AG09309 (cell line): Measurements from ENCODE around the gene KRTAP21-2.

Experiments
- DNase-seq: peaks from one replicate; pipeline ENCODE4 v3.0.0-alpha.2; 2010; ENCODE audit warnings: low read depth
- H3K4me3 ChIP-seq: 2 replicates; pipeline ENCODE4 v1.5.1; 2011; ENCODE audit warnings: mild to moderate bottlenecking, low read depth, low read length, moderate library complexity; ENCODE audit not compliant: control insufficient read depth
- TF ChIP-seq, protein P1 (sequence below): IDR thresholded peaks from 2 replicates; pipeline ENCODE4 v1.5.1; 2011; ENCODE audit warnings: mild to moderate bottlenecking, low read depth, low read length, inconsistent platforms; ENCODE audit not compliant: insufficient read depth, control insufficient read depth; ENCODE audit errors: missing control alignments

The KRTAP21-2 gene

DNA sequence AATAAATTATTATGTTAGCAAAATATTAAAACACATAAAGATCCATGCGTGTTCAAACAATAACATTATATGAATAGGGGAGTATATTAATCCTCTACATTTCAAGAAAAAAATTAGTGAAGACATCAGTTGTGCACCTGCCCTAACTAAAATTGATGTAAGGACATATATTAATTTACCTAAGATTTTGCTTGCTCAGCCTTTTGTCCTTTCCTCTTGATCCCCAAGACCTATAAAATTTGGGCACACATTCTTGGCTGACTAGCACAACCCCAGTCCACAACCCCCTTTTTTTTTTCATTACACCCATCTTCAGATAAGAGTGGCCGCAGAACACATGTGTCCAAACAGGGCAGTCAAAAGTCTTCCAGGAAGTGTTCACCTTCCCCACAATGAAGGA, 6.6 kb downstream of the KRTAP21-2 start:
- TF ChIP-seq, protein P1, sequence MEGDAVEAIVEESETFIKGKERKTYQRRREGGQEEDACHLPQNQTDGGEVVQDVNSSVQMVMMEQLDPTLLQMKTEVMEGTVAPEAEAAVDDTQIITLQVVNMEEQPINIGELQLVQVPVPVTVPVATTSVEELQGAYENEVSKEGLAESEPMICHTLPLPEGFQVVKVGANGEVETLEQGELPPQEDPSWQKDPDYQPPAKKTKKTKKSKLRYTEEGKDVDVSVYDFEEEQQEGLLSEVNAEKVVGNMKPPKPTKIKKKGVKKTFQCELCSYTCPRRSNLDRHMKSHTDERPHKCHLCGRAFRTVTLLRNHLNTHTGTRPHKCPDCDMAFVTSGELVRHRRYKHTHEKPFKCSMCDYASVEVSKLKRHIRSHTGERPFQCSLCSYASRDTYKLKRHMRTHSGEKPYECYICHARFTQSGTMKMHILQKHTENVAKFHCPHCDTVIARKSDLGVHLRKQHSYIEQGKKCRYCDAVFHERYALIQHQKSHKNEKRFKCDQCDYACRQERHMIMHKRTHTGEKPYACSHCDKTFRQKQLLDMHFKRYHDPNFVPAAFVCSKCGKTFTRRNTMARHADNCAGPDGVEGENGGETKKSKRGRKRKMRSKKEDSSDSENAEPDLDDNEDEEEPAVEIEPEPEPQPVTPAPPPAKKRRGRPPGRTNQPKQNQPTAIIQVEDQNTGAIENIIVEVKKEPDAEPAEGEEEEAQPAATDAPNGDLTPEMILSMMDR, result no peak
- no peak overlapping the region for H3K4me3 ChIP-seq
- DNase-seq, result no peak

DNA sequence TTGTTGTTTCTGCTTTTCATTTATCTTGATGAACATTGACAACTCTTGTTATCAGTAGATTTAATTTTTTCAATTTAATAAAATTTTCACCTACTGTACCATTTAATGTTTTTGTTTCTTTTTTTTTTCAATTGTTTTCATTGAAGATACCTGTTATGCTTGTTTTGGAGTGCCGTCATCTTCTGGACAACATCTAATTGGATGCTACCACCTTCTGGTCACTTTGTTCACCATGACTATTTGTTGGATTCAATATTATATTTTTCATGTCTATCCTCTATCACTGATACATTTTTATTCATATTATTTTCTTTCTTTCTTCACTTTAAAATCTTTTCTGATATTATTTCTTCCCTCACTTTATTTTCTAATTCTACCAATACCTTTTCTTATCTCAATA, 14.0 kb downstream of the KRTAP21-2 start:
- TF ChIP-seq, protein P1, result no peak
- H3K4me3 ChIP-seq, result no peak overlapping the region
- no peak for DNase-seq

DNA sequence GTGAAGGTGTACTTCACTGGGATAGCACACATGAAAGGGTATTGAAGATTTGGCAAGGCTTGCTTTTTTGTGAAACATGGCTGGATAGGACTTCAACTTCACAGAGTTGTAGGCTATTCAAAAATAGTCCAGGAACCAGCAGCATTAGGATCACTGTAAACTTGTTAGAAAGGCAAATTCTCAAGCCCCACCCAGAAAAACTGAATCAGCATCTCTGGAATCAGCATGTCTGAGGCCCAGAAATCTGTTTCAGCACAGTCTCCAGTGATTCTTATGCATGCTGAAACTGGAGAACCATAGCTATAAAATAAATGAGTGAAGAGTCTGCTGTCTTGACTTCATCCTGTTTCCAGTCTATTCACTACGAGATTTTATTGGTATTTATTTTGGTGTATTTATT, 20.3 kb downstream of the KRTAP21-2 start:
- no peak for DNase-seq
- TF ChIP-seq, protein P1, result no peak
- H3K4me3 ChIP-seq, result no peak overlapping the region

DNA sequence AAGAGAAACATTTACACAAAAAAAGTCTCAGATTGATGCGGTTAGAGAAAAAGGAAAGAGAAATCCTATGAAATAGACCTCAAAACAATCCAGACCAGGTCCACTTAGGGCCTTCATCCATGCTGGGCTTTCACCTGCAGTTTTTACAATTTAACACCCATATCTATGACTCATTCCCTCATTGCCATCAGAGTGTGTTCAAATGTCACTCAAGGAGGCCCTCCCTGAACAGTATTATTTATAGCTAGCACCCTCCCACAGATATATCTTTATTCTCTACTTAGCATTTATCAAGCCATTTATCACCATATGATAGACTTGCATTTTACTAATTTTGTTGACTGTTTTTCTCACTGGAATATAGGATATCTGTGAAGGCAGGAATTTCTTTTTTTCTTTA, 27.7 kb downstream of the KRTAP21-2 start:
- TF ChIP-seq, protein P1, result no peak
- no peak overlapping the region for H3K4me3 ChIP-seq
- DNase-seq, result no peak

DNA sequence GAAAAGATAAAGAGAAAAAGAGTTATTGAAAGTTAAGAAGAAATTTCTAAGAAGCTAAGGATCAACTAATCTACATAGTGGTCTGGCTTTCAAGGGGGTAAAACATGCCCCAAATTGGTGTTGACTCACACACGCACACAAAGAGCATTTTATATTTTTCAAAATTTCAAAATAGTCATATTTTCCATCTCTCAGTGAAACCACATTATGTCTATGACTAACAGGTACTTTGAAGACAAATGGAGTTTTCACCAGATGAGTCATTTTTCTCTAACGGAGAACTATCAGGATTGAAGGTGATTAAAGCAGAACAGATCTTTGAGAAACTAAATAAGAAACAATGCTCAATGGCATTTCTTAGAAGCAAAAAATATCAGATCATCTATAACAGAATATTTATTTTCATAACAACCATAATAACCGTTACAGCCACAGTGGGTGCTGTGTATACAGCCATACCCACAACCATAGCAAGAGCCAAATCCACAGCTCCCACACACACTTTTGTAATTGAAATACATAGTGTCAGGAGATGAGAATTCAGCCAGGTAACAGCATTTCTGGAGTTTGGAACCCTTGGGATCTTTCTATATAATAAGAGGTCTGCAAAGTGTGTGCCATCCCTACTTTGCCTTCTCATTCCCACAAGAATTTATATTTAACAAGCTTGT, 28.7 kb downstream of the KRTAP21-2 start, which contains the start of gene KRTAP21-3:
Gene KRTAP21-3, minus strand, starts transcription at position 539 of the 671 bp plus-strand sequence. Its CDS starts 18 bp downstream, at position 521.
- TF ChIP-seq, protein P1, result no peak
- H3K4me3 ChIP-seq, result no peak within 1 kb of the TSS
- DNase-seq, result no peak

DNA sequence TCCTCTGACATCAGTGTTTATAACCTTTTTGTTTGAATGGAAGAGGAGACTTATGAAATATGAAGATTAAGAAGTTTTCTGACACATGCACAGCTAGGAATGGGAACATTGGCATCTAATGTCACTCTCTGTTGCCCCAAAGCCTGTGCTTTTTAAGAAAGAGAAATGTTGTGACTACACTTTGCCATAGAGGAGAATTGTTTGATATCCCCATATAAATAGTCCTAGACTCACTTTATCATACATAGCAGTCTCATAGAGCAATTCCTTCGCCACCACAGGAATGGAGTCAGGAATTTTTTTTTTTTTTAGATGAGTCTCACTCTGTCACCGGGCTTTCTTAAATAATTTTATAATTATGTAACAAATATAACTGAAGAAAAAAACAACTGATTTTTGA, 30.0 kb downstream of the KRTAP21-2 start:
- no peak overlapping the region for H3K4me3 ChIP-seq
- TF ChIP-seq, protein P1, result no peak
- no peak for DNase-seq

DNA sequence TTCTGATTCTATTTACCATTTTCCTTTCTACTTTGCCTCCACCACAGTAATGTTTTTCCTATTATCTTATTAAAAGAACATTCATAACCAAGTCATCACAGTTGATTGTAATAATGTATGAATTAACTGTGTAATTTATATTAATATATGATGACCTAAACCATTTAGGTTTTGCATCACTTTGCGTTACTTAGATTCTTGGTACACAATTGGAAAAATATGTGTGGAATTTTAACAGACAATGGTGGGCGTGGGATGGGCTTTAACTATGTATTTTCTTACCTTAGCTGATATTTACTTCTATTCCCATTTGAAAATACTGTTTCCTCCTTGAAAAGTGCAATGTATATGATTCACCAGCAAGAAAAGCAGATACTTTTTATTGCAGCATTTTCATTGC, 32.1 kb downstream of the KRTAP21-2 start:
- H3K4me3 ChIP-seq, result no peak overlapping the region
- TF ChIP-seq, protein P1, result no peak
- no peak for DNase-seq
